SK-N-SH (cell line): Measurements from ENCODE around the gene C10orf62.

Experiments
- CHD2 ChIP-seq: fragments of 150-350 bp; IDR thresholded peaks from 2 replicates; pipeline ENCODE4 v1.6.1; 2018; ENCODE audit warnings: low read length; ENCODE audit not compliant: partially characterized antibody
- CTCF ChIP-seq: fragments of 200-600 bp; sonication (generic); IDR thresholded peaks from 2 replicates; pipeline ENCODE4 v1.6.1; 2017; ENCODE audit warnings: antibody characterized with exemption, mild to moderate bottlenecking, moderate library complexity
- EP300 ChIP-seq, 2 experiments: IDR thresholded peaks; 2 replicates each; pipeline versions ENCODE4 v1.4.0 to v1.6.1; 2012; ENCODE audit warnings: borderline replicate concordance in 1 of 2, low read depth in 1 of 2, low read length in 1 of 2
- FOXM1 ChIP-seq: IDR thresholded peaks from 2 replicates; pipeline ENCODE4 v1.4.0; 2012; ENCODE audit warnings: low read depth, mild to moderate bottlenecking
- IRF3 ChIP-seq: fragments of 150-350 bp; IDR thresholded peaks from 2 replicates; pipeline ENCODE4 v1.6.1; 2016; ENCODE audit warnings: mild to moderate bottlenecking, low read depth, low read length
- MXI1 ChIP-seq: IDR thresholded peaks from 2 replicates; pipeline ENCODE4 v1.6.1; 2012; ENCODE audit warnings: mild to moderate bottlenecking, low read depth, low read length, improper control_type of control experiment
- SIN3A ChIP-seq: IDR thresholded peaks from 2 replicates; pipeline ENCODE4 v1.6.1; 2012; ENCODE audit warnings: low read depth, mild to moderate bottlenecking, low read length, moderate library complexity, borderline replicate concordance
- TAF1 ChIP-seq: IDR thresholded peaks from 2 replicates; pipeline ENCODE4 v1.6.1; 2012; ENCODE audit warnings: low read depth, mild to moderate bottlenecking, low read length, moderate library complexity, borderline replicate concordance
- YY1 ChIP-seq: IDR thresholded peaks from 2 replicates; pipeline ENCODE4 v1.4.0; 2012; ENCODE audit warnings: low read depth, mild to moderate bottlenecking

GRCh38 chr10:97549587-97550322, 39.8 kb upstream of the C10orf62 start:
- TF ChIP-seq EP300 (IDR thresholded peaks at IDR 0.05; ENCODE audit: borderline replicate concordance in 1 of 2, low read depth in 1 of 2, low read length in 1 of 2) (no peak), CTCF (no peak), CHD2 (no peak), TAF1 (no peak), IRF3 (no peak), YY1 (no peak), MXI1 (0 out of 2 replicates have a peak, but pooled peaks have one; percentile 19), FOXM1 (no peak), SIN3A (no peak)
